GM21515 (cell line): ENCODE measurements around the gene EDN1.

Experiments used
- ATAC-seq: cut with Tn5 transposase; IDR thresholded peaks from one replicate; pipeline ENCODE4 v1.9.1; 2021; ENCODE audit not compliant: unreplicated experiment

The EDN1 gene

GRCh38 chr6:12289933-12290820 is at the start of gene EDN1:
EDN1 (plus strand) TSS chr6:12290361; CDS start chr6:12290630, 269 bp downstream.
- peak; percentile 89 for ATAC-seq

GRCh38 chr6:12241493-12242175 is 48.5 kb upstream of the EDN1 start:
- ATAC-seq = no peak

GRCh38 chr6:12243169-12243568 is 47.0 kb upstream of the EDN1 start:
- no peak for ATAC-seq

GRCh38 chr6:12245360-12245759 is 44.8 kb upstream of the EDN1 start:
- ATAC-seq = no peak

- no peak for ATAC-seq
Measured at GRCh38 chr6:12245763-12246718, 44.1 kb upstream of the EDN1 start.

- no peak for ATAC-seq
Measured at GRCh38 chr6:12246900-12247299, 43.3 kb upstream of the EDN1 start.

GRCh38 chr6:12249541-12250382 is 40.4 kb upstream of the EDN1 start:
- ATAC-seq = no peak

GRCh38 chr6:12250383-12250770 is 39.8 kb upstream of the EDN1 start:
- ATAC-seq = no peak

- ATAC-seq = no peak
Measured at GRCh38 chr6:12254210-12254609, 36.0 kb upstream of the EDN1 start.

GRCh38 chr6:12258191-12258590 is 32.0 kb upstream of the EDN1 start:
- ATAC-seq = no peak

- no peak for ATAC-seq
Measured at GRCh38 chr6:12258591-12259075, 31.5 kb upstream of the EDN1 start.

- ATAC-seq = no peak
Measured at GRCh38 chr6:12260458-12261093, 29.6 kb upstream of the EDN1 start.

GRCh38 chr6:12261502-12261901 is 28.7 kb upstream of the EDN1 start:
- no peak for ATAC-seq

GRCh38 chr6:12262236-12263061 is 27.7 kb upstream of the EDN1 start:
- ATAC-seq = no peak

GRCh38 chr6:12263403-12263802 is 26.8 kb upstream of the EDN1 start:
- ATAC-seq = no peak

- ATAC-seq = no peak
Measured at GRCh38 chr6:12264671-12265070, 25.5 kb upstream of the EDN1 start.

GRCh38 chr6:12265296-12265695 is 24.9 kb upstream of the EDN1 start:
- ATAC-seq = no peak

GRCh38 chr6:12265791-12266190 is 24.4 kb upstream of the EDN1 start:
- ATAC-seq = no peak

GRCh38 chr6:12266571-12266970 is 23.6 kb upstream of the EDN1 start:
- no peak for ATAC-seq
